Measurements from ENCODE around the gene CDH23.

Gene CDH23

DNA sequence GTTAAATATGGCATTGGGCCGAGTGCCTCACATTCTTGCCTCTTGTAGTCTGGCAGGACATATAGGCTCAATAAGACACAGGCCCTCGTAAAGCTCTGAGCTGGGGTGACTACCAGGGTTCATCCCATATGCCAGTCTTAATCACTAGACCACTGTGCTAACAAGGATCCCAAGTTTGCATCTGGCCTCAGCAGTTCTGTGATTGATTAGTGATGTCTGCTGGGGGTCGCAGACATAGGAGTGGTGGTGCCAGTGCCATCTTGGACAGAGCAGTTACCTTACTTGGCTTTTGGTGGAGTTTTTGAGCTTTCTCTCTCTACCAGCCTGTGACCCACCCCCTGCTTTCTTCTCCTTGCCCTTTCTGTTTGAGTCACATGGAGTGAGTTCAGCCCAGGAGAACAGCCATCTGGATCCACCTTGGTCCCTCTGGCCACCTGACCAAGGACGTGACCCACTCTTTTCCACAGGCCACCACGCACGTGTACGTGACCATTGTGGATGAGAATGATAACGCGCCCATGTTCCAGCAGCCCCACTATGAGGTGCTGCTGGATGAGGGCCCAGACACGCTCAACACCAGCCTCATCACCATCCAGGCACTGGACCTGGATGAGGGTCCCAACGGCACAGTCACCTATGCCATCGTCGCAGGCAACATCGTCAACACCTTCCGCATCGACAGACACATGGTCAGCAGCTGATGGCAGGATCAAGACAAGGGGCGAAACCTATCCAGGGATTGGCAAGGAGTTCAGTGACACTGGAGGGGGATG, 380.7 kb downstream of the CDH23 start:
- DNase-seq (ENCODE audit: low read depth): no peak

DNA sequence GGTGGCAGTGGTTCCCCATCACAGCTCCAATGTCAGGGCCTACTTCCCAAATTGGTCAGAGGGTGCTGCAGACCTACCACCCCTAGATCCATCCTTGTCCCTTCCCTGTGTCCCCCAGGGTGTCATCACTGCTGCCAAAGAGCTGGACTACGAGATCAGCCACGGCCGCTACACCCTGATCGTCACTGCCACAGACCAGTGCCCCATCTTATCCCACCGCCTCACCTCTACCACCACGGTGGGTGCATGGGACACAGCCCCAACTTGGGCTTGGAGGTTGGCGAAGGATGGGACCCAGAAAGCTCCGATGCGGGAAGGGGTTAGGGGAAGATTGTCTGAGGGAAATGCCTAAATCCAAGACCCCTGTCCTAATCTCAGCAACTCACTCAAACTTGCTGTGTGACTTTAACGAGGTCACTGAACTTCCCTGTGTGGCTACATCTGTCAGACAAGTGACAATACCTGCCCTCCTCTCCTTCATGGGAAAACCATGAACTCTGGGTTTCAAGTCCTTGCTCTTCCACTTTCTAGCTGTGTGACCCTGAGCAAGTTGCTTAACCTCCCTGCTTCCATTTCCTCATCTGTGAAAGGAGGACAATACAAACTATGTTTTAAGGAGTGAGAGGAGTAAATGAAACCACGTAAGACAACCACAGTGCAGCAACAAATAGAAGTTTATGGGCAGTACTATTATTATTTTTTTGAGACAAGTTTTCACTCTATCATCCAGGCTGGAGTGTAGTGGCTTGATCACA, 381.5 kb downstream of the CDH23 start:
- no peak for DNase-seq (ENCODE audit: low read depth)

GRCh38 chr10:71779641-71780040, 382.9 kb downstream of the CDH23 start:
- DNase-seq (ENCODE audit: low read depth): no peak

DNA sequence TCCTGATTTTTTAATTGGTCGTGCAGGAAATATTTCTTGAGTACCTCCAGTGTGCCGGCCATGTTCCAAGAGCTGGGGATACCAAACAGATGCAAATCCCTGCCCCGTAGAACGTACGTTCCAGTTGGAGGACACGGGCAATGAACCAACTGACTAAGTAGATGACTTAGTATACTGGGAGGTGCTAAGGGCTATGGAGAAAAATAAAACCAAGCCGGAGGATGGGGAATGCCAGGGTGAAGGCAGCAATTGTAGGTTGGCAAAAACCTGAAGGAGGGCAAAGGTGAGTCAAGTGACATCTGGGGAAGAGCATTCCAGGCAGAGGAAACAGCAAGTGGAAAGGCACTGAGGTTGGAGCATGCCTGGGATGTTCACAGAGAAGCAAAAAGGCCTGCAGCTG, 383.4 kb downstream of the CDH23 start:
- no peak for DNase-seq (ENCODE audit: low read depth)

DNA sequence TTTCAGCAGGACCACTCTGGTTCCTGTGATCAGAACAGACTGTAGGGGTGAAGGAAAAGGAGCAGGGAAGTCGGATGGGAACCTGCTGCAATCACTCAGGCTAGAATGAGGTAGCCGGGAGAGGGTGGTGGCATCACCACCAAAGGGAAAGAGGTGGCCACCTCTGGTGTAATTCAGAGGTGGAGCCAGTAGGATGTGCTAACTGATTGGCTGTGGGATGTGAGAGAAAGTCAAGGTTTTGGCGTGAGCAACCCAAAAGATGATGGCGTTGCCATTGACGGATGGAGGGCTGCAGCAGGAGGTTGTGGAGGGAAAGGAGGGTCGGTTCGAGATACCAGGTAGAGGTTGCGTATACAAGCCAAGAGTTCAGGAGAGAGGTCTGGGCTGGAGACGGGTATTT, 384.0 kb downstream of the CDH23 start:
- no peak for DNase-seq (ENCODE audit: low read depth)

- no peak for DNase-seq (ENCODE audit: low read depth)
Measured at GRCh38 chr10:71782221-71782916, 385.6 kb downstream of the CDH23 start.

GRCh38 chr10:71782917-71783490, 386.3 kb downstream of the CDH23 start:
- no peak for DNase-seq (ENCODE audit: low read depth)

- no peak for DNase-seq (ENCODE audit: low read depth)
Measured at GRCh38 chr10:71783917-71784678, 387.4 kb downstream of the CDH23 start.

GRCh38 chr10:71784679-71785272, 388.1 kb downstream of the CDH23 start:
- DNase-seq (ENCODE audit: low read depth): no peak

DNA sequence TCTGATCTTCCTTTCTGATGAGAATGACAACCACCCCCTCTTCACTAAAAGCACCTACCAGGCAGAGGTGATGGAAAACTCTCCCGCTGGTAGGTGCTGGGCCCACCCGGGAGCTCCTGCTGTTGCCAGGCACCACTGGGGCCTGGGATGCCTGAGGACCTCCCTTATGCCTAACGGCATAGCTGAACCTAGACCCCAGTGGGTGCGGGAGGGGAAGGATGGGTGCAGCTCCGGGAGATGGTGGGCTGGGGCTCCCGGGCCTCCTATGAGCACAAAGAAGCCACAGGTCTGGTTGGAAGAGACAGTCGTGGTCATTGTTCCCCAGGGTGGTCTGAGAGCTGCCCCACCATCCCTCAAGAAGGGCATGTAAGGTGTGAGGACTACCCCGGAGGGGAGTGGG, 392.2 kb downstream of the CDH23 start:
- DNase-seq (ENCODE audit: low read depth): no peak

GRCh38 chr10:71789871-71790270, 393.2 kb downstream of the CDH23 start:
- no peak for DNase-seq (ENCODE audit: low read depth)

- DNase-seq (ENCODE audit: low read depth): no peak
Measured at GRCh38 chr10:71790749-71791440, 394.2 kb downstream of the CDH23 start.

- DNase-seq (ENCODE audit: low read depth): no peak
Measured at GRCh38 chr10:71795248-71795647, 398.5 kb downstream of the CDH23 start.

- no peak for DNase-seq (ENCODE audit: low read depth)
Measured at GRCh38 chr10:71796749-71797405, 400.2 kb downstream of the CDH23 start.

GRCh38 chr10:71797533-71798307, 401.0 kb downstream of the CDH23 start:
- DNase-seq (ENCODE audit: low read depth): no peak

DNA sequence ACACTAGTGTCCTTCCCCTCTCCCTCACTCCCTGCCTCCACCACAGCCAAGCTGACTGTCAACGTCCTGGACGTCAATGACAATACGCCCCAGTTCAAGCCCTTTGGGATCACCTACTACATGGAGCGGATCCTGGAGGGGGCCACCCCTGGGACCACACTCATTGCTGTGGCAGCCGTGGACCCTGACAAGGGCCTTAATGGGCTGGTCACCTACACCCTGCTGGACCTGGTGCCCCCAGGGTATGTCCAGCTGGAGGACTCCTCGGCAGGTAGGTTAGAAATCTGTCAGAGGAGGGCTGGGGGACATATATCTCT, 401.5 kb downstream of the CDH23 start:
- no peak for DNase-seq (ENCODE audit: low read depth)

DNA sequence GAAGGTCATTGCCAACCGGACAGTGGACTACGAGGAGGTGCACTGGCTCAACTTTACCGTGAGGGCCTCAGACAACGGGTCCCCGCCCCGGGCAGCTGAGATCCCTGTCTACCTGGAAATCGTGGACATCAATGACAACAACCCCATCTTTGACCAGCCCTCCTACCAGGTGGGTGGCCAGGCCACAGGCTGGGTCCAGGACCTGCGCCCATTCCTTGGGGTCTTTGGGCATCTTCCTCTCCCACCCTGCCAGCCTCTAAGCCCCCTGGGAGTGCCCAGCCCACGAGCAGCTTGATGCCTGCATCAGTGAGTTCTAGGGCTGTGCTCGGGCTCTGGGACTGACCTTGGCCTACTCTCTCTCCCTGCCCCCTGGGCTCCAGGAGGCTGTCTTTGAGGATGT, 402.4 kb downstream of the CDH23 start:
- no peak for DNase-seq (ENCODE audit: low read depth)

- DNase-seq (ENCODE audit: low read depth): no peak
Measured at GRCh38 chr10:71799608-71800453, 403.1 kb downstream of the CDH23 start.

GRCh38 chr10:71801361-71801760, 404.6 kb downstream of the CDH23 start:
- no peak for DNase-seq (ENCODE audit: low read depth)

Data from stimulated activated CD8-positive, alpha-beta memory T cell treated with anti-CD3 and anti-CD28 coated beads, Interleukin-12 subunit alpha, Interleukin-12 subunit beta, amount 100 ng/mL, for 4 hours (primary cell).